LNCaP clone FGC (cell line): ENCODE results near the gene HSPG2.
"Not testable (repeated sequence)": the region's sequence is repeated elsewhere in the genome, so short reads cannot be mapped to it uniquely, and the experiment has no call there.

Source experiments
- DNase-seq: peaks from one replicate; pipeline ENCODE4 v3.0.0-alpha.2; 2011; ENCODE audit warnings: low read depth
- H3K4me3 ChIP-seq: 2 replicates; pipeline ENCODE4 v1.5.1; 2011; ENCODE audit warnings: mild to moderate bottlenecking, low read depth, low read length, control low read depth
- CTCF ChIP-seq: IDR thresholded peaks from 2 replicates; pipeline ENCODE4 v1.5.1; 2012; ENCODE audit warnings: mild to moderate bottlenecking; ENCODE audit not compliant: control insufficient read depth, insufficient read depth; ENCODE audit errors: extremely low read depth

HSPG2 gene

GRCh38 chr1:21955058-21955457 is 17.9 kb upstream of the HSPG2 start:
- DNase-seq = no peak
- no peak overlapping the region for H3K4me3 ChIP-seq
- no peak for TF ChIP-seq CTCF

- DNase-seq = no peak
- no peak overlapping the region for H3K4me3 ChIP-seq
- no peak for TF ChIP-seq CTCF
Observed at GRCh38 chr1:21952786-21953520, 15.8 kb upstream of the HSPG2 start.

- TF ChIP-seq CTCF = no peak
- no peak overlapping the region for H3K4me3 ChIP-seq
- no peak for DNase-seq
Observed at GRCh38 chr1:21951226-21951870, 14.2 kb upstream of the HSPG2 start.

GRCh38 chr1:21950734-21951133 is 13.6 kb upstream of the HSPG2 start:
- TF ChIP-seq CTCF = no peak
- H3K4me3 ChIP-seq = no peak overlapping the region
- DNase-seq = no peak

- H3K4me3 ChIP-seq = no peak overlapping the region
- TF ChIP-seq CTCF = no peak
Observed at GRCh38 chr1:21946836-21947587, 9.9 kb upstream of the HSPG2 start.

GRCh38 chr1:21944733-21945073 is 7.6 kb upstream of the HSPG2 start:
- no peak for DNase-seq
- no peak for TF ChIP-seq CTCF
- H3K4me3 ChIP-seq = no peak overlapping the region

More at GRCh38 chr1:21946836-21947587, 9.9 kb upstream of the HSPG2 start:
- DNase-seq = no peak

GRCh38 chr1:21942959-21943640 is 6.0 kb upstream of the HSPG2 start:
- not testable (repeated sequence) for DNase-seq, H3K4me3 ChIP-seq
